Erythroblast (primary cell): ENCODE data around the gene ANAPC1.
A peak's percentile ranks its signal among the peaks of the same experiment; 100 is the strongest.
"Not testable (repeated sequence)": the region's sequence is repeated elsewhere in the genome, so short reads cannot be mapped to it uniquely, and the experiment has no call there.

Experiments
- DNase-seq, 2 experiments: peaks; one replicate each; lab custom pipeline; 2025; lab: John Stamatoyannopoulos, UW
- GATA1 ChIP-seq: IDR thresholded peaks from 2 replicates; pipeline ENCODE4 v1.6.1; 2011; ENCODE audit warnings: low read depth, mild to moderate bottlenecking, control low read depth, low read length, moderate library complexity
- POLR2A ChIP-seq: IDR thresholded peaks from 2 replicates; pipeline ENCODE4 v1.6.1; 2011; ENCODE audit warnings: mild to moderate bottlenecking, low read length

ANAPC1 gene

GRCh38 chr2:111910609-111911277 is 26.8 kb upstream of the ANAPC1 start:
- no peak for DNase-seq
- TF ChIP-seq GATA1 (no peak), POLR2A (no peak)

DNA sequence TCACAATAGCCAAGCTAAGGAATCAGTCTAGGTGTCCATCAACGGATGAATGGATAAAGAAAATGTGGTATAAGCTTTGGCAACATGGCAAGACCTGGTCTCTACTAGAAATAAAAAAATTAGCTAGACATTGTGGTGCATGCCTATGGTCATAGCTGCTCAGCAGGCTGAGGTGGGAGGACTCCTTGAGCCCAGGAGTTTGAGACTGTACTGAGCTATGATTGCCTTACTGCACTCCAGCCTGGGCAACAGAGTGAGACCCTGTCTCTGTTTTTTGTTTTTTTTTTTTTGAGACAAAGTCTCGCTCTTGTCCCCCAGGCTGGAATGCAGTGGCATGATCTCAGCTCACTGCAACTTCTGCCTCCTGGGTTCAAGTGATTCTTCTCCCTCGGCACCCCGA is 26.0 kb upstream of the ANAPC1 start:
- DNase-seq = not testable (repeated sequence)

DNA sequence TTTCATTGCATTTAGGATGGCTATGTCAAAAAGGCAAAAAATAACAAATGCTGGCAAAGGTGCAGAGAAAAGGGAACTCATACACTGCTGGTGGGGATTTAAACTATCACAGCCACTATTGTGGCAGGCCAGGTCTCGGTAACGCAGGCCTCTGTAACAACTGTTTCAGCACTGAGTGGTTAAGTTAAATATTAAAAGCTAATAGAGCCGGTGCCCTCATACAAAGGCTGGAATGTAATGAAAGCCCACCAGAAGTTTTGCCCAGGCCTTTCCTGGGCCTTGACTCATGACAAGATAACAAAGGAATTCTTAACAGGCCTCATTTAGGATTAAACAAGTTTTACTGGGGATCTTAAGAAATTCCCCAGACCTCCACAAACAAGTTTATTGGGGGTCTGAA is 25.1 kb upstream of the ANAPC1 start:
- TF ChIP-seq GATA1 = no peak
- TF ChIP-seq POLR2A = no peak
- no peak for DNase-seq

- no peak for DNase-seq
- TF ChIP-seq POLR2A (no peak), GATA1 (no peak)
Measured at GRCh38 chr2:111908578-111908977, 24.6 kb upstream of the ANAPC1 start.

- TF ChIP-seq POLR2A (no peak), GATA1 (no peak)
- no peak for DNase-seq
Measured at GRCh38 chr2:111905990-111906735, 22.2 kb upstream of the ANAPC1 start.

- DNase-seq = not testable (repeated sequence)
Measured at GRCh38 chr2:111905475-111905869, 21.5 kb upstream of the ANAPC1 start.

- TF ChIP-seq GATA1 = no peak
- TF ChIP-seq POLR2A = no peak
- no peak for DNase-seq
Measured at GRCh38 chr2:111904726-111905474, 20.9 kb upstream of the ANAPC1 start.

DNA sequence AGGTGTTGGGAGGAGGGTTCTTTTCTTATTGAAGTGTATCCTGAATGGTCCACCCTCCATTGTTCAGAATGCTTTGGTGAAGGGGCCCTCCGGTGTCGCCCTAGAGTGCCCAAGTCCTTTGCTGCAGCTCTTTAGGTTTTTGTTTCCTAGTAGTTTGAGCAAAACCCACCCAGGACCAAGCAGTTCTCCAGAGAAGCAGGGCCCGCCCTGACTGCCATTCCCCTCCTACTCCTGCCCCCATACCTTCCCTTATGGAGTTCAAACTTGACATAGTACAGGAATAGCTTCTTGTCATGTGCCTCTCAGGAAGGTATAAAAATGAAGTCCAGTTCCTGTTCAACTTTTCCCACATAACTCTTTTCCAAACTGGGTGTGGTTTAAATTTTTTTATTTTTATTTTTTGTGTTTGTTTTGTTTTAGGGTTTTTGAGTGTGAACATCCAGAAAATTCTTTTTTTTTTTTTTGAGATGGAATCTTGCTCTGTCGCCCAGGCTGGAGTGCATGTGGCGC is 20.0 kb upstream of the ANAPC1 start:
- TF ChIP-seq GATA1 = no peak
- TF ChIP-seq POLR2A = no peak
- no peak for DNase-seq

DNA sequence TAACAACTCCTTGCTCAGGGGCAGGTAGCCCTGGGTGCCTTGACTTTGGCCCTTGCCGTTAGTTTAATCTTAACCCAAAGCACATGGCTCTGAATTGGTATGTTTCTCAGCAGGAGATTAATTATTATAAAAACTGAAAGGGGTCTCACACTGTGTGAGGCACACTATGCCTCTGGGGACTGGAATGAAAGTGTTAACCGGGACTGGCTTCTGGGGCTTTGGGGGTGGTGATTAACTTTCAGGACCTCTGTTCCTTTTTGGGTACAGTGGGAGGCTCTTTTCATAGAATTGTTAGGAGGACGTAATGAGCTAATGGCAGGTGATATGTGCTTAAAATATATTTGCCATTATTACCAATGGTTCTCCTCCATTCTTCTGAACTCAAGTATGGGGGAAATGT is 19.5 kb upstream of the ANAPC1 start:
- TF ChIP-seq GATA1 = no peak
- TF ChIP-seq POLR2A = no peak

DNA sequence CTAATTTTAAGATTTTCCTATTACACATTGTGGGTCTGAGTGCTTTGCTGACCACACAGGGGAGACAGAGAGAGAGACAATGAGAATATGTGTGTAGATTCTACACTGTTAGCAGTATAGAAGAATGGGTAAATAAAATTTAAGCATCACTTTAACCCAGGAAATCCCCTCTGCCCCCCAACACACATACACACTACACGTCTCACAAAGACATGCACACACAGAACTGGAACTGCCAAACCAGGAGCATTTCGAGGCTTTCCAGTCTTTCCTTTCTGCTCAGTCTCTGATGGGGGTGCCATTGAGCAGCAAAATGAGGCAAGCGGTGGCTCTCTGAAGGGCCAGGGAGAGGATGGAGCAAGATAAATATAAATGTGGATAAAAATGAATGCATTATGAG is 16.9 kb upstream of the ANAPC1 start:
- TF ChIP-seq GATA1 = no peak
- TF ChIP-seq POLR2A = no peak
- DNase-seq = peak; percentile 18 to 37

More for the DNA sequence above, 19.5 kb upstream of the ANAPC1 start:
- DNase-seq = no peak

DNA sequence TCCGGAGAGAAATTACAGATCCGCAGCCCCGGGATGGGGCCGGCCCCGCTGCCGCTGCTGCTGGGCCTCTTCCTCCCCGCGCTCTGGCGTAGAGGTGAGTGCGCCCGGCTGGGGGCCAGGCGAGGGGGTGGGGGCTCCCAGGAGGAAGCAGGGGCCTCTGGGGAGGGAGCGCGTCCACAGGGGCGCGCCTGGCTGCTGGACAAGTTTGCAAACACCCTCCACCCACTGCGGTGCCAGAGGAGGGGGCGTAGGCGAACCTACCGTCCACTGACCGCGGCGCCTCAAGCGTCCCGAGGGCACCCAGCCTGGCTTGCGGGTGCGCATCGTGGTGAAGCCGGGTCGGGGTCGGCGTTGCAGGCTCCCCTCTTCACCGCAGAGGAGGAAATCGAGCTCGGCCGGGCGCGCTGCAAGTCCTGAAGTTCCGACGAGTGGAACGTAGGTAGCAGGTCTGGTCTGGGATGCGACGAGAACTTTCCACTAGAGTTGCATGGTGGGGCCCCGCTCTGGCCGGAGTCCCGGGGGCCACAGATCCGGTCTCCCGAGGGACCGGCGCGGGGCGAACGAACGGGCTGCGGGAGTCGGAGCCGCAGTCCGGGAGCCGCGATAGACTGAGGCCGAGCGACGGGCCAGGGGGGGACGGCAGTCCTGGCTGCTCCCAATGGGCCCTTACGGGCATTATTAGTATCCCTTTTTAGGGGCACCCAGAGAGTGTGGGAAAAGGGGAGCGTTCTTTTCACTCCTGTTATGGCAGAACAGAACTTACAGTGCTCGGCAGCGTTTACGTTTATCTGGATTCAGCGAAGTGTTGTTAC is 14.9 kb upstream of the ANAPC1 start:
- TF ChIP-seq POLR2A = no peak
- TF ChIP-seq GATA1 = no peak
- DNase-seq = peak; percentile 27 to 46

- TF ChIP-seq POLR2A (no peak), GATA1 (no peak)
- peak; percentile 53 to 64 for DNase-seq
Measured at GRCh38 chr2:111897924-111898702, 14.1 kb upstream of the ANAPC1 start, which contains the start of gene MERTK. Gene MERTK, plus strand, starts transcription at chr2:111898607. Its CDS starts 129 bp downstream, at chr2:111898736.

DNA sequence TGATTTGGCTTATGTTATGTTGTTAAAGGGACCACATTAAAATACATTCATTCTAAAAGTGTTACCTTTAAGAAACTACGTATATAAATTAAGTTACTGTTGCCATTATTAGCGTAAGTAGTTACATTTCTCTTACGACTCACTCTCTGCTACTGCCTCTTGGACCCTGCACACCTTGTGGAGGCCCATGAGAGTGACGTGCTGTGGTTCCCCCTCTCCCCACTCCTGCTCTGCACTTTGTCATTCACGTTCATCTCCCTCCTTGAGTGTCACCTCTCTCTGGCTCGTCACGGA is 13.6 kb upstream of the ANAPC1 start:
- no peak for DNase-seq
- TF ChIP-seq POLR2A (no peak), GATA1 (no peak)
